Loucy (cell line): ENCODE data around the gene SSH2.

Experiments used
- H2AFZ ChIP-seq: fragments of 200-600 bp; sonication (generic); 2 replicates; pipeline ENCODE4 v1.6.0; 2016; ENCODE audit warnings: antibody characterized with exemption, mild to moderate bottlenecking, low read length, moderate library complexity
- H3F3A ChIP-seq: fragments of 200-600 bp; 2 replicates; pipeline ENCODE4 v1.6.0; 2016; ENCODE audit warnings: antibody characterized with exemption, low read depth, mild to moderate bottlenecking
- H3K27me3 ChIP-seq: fragments of 200-600 bp; sonication (generic); 2 replicates; pipeline ENCODE4 v1.6.1; 2014; ENCODE audit warnings: low read length, mild to moderate bottlenecking; ENCODE audit not compliant: insufficient read depth, poor library complexity, severe bottlenecking
- H3K36me3 ChIP-seq: fragments of 200-600 bp; sonication (generic); 2 replicates; pipeline ENCODE4 v1.6.1; 2016; ENCODE audit warnings: low read length; ENCODE audit not compliant: insufficient read depth
- H3K4me1 ChIP-seq: fragments of 200-600 bp; sonication (generic); 2 replicates; pipeline ENCODE4 v1.5.1; 2014; ENCODE audit warnings: low read length, mild to moderate bottlenecking; ENCODE audit not compliant: insufficient read depth, poor library complexity, severe bottlenecking
- H3K4me2 ChIP-seq: fragments of 200-600 bp; sonication (generic); 2 replicates; pipeline ENCODE4 v1.6.0; 2014; ENCODE audit warnings: antibody characterized with exemption, low read length, low read depth, mild to moderate bottlenecking; ENCODE audit not compliant: poor library complexity, severe bottlenecking
- H3K4me3 ChIP-seq: fragments of 200-600 bp; sonication (generic); 2 replicates; pipeline ENCODE4 v1.5.1; 2014; ENCODE audit warnings: low read length, mild to moderate bottlenecking, mixed read lengths; ENCODE audit not compliant: poor library complexity, severe bottlenecking
- H3K79me2 ChIP-seq: fragments of 200-600 bp; sonication (generic); 2 replicates; pipeline ENCODE4 v1.6.1; 2014; ENCODE audit warnings: low read length; ENCODE audit not compliant: insufficient read depth
- H3K9ac ChIP-seq: fragments of 200-600 bp; sonication (generic); 2 replicates; pipeline ENCODE4 v1.6.0; 2014; ENCODE audit warnings: mild to moderate bottlenecking, low read depth, low read length, moderate library complexity; ENCODE audit not compliant: poor library complexity, severe bottlenecking
- H3K9me2 ChIP-seq: fragments of 200-600 bp; sonication (generic); replicated peaks from 2 replicates; pipeline ENCODE4 v1.6.1; 2016; ENCODE audit warnings: low read depth, low read length, mixed read lengths
- H3K9me3 ChIP-seq: fragments of 200-600 bp; sonication (generic); 2 replicates; pipeline ENCODE4 v1.6.1; 2014; ENCODE audit warnings: mild to moderate bottlenecking, antibody characterized with exemption, low read length, low read depth; ENCODE audit not compliant: insufficient read depth
- H4K20me1 ChIP-seq: fragments of 200-600 bp; sonication (generic); 2 replicates; pipeline ENCODE4 v1.6.0; 2014; ENCODE audit warnings: antibody characterized with exemption, low read length, mild to moderate bottlenecking; ENCODE audit not compliant: insufficient read depth, poor library complexity, severe bottlenecking
- CTCF ChIP-seq: fragments of 200-600 bp; sonication (generic); conservative IDR thresholded peaks from 2 replicates; pipeline ENCODE4 v1.5.1; 2014; ENCODE audit warnings: mild to moderate bottlenecking, antibody characterized with exemption, low read length
- EZH2phosphoT487 ChIP-seq: fragments of 200-600 bp; IDR thresholded peaks from 2 replicates; pipeline ENCODE4 v1.6.1; 2018; ENCODE audit warnings: antibody characterized with exemption, mild to moderate bottlenecking, moderate library complexity, borderline replicate concordance

Gene SSH2

DNA sequence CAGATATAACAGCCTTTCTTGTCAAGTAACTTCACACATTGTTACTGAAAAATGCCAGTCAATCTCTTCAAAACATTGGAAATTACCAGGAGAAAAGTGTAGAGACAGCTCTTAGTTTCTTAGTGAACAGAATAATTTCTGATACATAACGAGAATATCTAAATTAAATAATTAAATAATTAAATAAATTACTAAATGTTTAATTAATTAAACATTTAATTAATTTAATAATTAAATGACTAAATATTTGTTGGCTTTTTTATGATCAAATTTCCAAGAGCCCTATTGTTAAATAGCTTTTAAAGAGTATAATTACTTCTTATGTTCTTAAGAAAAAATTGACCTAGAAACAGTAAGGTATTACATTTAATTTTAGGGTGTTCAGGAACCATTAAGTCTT is 129.6 kb downstream of the SSH2 start:
- H2AFZ ChIP-seq = no peak overlapping the region
- TF ChIP-seq EZH2phosphoT487 = no peak
- no peak for TF ChIP-seq CTCF
- no peaks in the 10 kb centered on the region for H3F3A ChIP-seq
- H4K20me1 ChIP-seq = no peaks in the 10 kb centered on the region
- peaks cover 60% of the 10 kb centered on the region; the same call in 1 of the 2 replicates for H3K79me2 ChIP-seq
- no peaks in the 10 kb centered on the region for H3K9me2 ChIP-seq
- no peaks in the 10 kb centered on the region for H3K27me3 ChIP-seq
- H3K4me2 ChIP-seq = no peak overlapping the region
- H3K9me3 ChIP-seq = no peaks in the 10 kb centered on the region
- H3K4me1 ChIP-seq = peaks cover 4% of the 10 kb centered on the region
- 0 out of 2 replicates have a peak, but pooled peaks cover 3% of the 10 kb centered on the region for H3K36me3 ChIP-seq
- H3K9ac ChIP-seq = no peak overlapping the region
- no peak overlapping the region for H3K4me3 ChIP-seq

DNA sequence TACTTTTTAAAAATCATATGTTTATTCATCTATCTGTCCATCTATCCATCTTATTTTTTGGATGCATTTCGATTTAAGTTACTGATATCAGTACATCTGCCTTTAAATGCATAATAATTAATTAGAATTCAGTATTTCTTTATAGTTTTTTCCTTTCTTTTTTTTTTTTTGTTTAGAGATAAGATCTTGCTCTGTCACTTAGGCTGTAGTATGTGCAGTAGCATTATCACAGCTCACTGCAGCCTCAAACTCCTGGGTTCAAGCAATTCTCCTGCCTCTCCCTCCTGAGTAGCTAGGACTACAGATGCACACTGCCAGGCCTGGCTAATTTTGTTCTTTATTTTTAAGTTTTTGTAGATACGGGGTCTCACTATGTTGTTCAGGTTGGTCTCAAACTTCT is 133.4 kb downstream of the SSH2 start:
- Histone ChIP-seq H3K9me3 (no peaks in the 10 kb centered on the region), H3F3A (no peaks in the 10 kb centered on the region), H3K4me3 (no peak overlapping the region), H3K4me2 (no peak overlapping the region), H3K4me1 (peaks cover 3% of the 10 kb centered on the region), H3K9ac (no peak overlapping the region), H3K9me2 (no peaks in the 10 kb centered on the region), H3K27me3 (no peaks in the 10 kb centered on the region), H3K79me2 (peaks cover 47% of the 10 kb centered on the region; the same call in 1 of the 2 replicates), H2AFZ (no peak overlapping the region), H4K20me1 (no peaks in the 10 kb centered on the region), H3K36me3 (peaks cover 10% of the 10 kb centered on the region; the same call in 1 of the 2 replicates)
- TF ChIP-seq CTCF (no peak), EZH2phosphoT487 (no peak)

DNA sequence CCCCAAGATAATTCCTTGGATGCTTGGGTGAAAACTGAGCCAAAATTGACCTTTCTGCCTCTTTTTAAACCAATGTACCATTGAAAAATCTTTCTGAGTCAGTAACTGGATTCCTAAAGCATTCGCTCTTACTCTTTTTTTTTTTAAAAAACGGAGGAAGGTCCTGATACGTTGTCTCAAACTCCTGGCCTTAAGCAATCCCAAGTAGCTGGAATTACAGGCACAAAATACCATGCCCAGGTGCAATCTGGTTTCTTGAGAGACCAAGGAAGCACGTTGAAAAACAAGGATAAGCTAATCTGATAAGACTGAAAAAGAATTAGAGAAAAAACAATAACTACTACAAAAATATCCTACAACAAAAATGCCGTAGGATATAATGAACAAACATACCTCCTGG is 136.5 kb downstream of the SSH2 start:
- Histone ChIP-seq H3K79me2 (peaks cover 21% of the 10 kb centered on the region; the same call in 1 of the 2 replicates), H3K4me2 (no peak overlapping the region), H3K9me3 (no peaks in the 10 kb centered on the region), H3K4me1 (no peaks in the 10 kb centered on the region), H3F3A (no peaks in the 10 kb centered on the region), H3K9me2 (no peaks in the 10 kb centered on the region), H4K20me1 (no peaks in the 10 kb centered on the region), H3K4me3 (no peak overlapping the region), H3K27me3 (no peaks in the 10 kb centered on the region), H3K36me3 (peaks cover 24% of the 10 kb centered on the region; the same call in 1 of the 2 replicates), H3K9ac (no peak overlapping the region), H2AFZ (no peak overlapping the region)
- no peak for TF ChIP-seq EZH2phosphoT487
- no peak for TF ChIP-seq CTCF
